ENCODE data around the gene LHX1. TPM values are rescaled to one million over a fixed set of nuclear protein-coding genes. Genes with fewer than 3 reads are reported as not detected.

LHX1 gene
- total RNA-seq, 2 donors from 2014 or later, result 0.11 TPM

GRCh38 chr17:36931697-36932382 is 5.4 kb upstream of the LHX1 start:
- peaks cover 24% of the 10 kb centered on the region for H3K4me1 Mint-ChIP-seq
- H3K4me3 Mint-ChIP-seq, result peak overlapping the region; percentile 55
- peaks cover 80% of the 10 kb centered on the region for H3K27me3 Mint-ChIP-seq
- H3K9me3 Mint-ChIP-seq, result no peaks in the 10 kb centered on the region
- H3K27ac Mint-ChIP-seq, result no peak overlapping the region
- no peak for ATAC-seq (replicated peaks)
- H3K36me3 Mint-ChIP-seq (ENCODE audit: low read depth), result peaks cover 15% of the 10 kb centered on the region

GRCh38 chr17:36932383-36932693 is 4.9 kb upstream of the LHX1 start:
- Mint-ChIP-seq H3K36me3 (ENCODE audit: low read depth) (peaks cover 15% of the 10 kb centered on the region), H3K27me3 (peaks cover 77% of the 10 kb centered on the region), H3K9me3 (no peaks in the 10 kb centered on the region), H3K27ac (no peak overlapping the region), H3K4me1 (peaks cover 24% of the 10 kb centered on the region), H3K4me3 (peak overlapping the region; percentile 55)
- ATAC-seq (replicated peaks), result no peak

GRCh38 chr17:36932694-36933511 is 4.4 kb upstream of the LHX1 start:
- ATAC-seq (replicated peaks), result no peak
- H3K4me1 Mint-ChIP-seq, result peaks cover 24% of the 10 kb centered on the region
- peaks cover 20% of the 10 kb centered on the region for H3K36me3 Mint-ChIP-seq (ENCODE audit: low read depth)
- H3K4me3 Mint-ChIP-seq, result peak overlapping the region; percentile 55
- peaks cover 75% of the 10 kb centered on the region for H3K27me3 Mint-ChIP-seq
- H3K27ac Mint-ChIP-seq, result no peak overlapping the region
- no peaks in the 10 kb centered on the region for H3K9me3 Mint-ChIP-seq

- no peak overlapping the region for H3K27ac Mint-ChIP-seq
- H3K27me3 Mint-ChIP-seq, result peaks cover 73% of the 10 kb centered on the region
- H3K36me3 Mint-ChIP-seq (ENCODE audit: low read depth), result peaks cover 24% of the 10 kb centered on the region
- no peak for ATAC-seq (replicated peaks)
- peak overlapping the region; percentile 55 for H3K4me3 Mint-ChIP-seq
- no peaks in the 10 kb centered on the region for H3K9me3 Mint-ChIP-seq
- H3K4me1 Mint-ChIP-seq, result peaks cover 25% of the 10 kb centered on the region
Observed at GRCh38 chr17:36933512-36934143, 3.6 kb upstream of the LHX1 start.

- Mint-ChIP-seq H3K27ac (no peak overlapping the region), H3K36me3 (ENCODE audit: low read depth) (peaks cover 30% of the 10 kb centered on the region), H3K4me1 (peaks cover 26% of the 10 kb centered on the region), H3K4me3 (peak overlapping the region; percentile 55), H3K27me3 (peaks cover 72% of the 10 kb centered on the region), H3K9me3 (no peaks in the 10 kb centered on the region)
- ATAC-seq (replicated peaks), result no peak
Observed at GRCh38 chr17:36934144-36934691, 3.1 kb upstream of the LHX1 start.

- H3K9me3 Mint-ChIP-seq, result no peaks in the 10 kb centered on the region
- H3K36me3 Mint-ChIP-seq (ENCODE audit: low read depth), result peaks cover 30% of the 10 kb centered on the region
- H3K4me3 Mint-ChIP-seq, result peak overlapping the region; percentile 77
- peaks cover 29% of the 10 kb centered on the region for H3K4me1 Mint-ChIP-seq
- H3K27me3 Mint-ChIP-seq, result peaks cover 68% of the 10 kb centered on the region
- no peak for ATAC-seq (replicated peaks)
- H3K27ac Mint-ChIP-seq, result no peak overlapping the region
Observed at GRCh38 chr17:36934692-36935630, 2.3 kb upstream of the LHX1 start.

GRCh38 chr17:36935671-36936454 is 1.4 kb upstream of the LHX1 start:
- Mint-ChIP-seq H3K4me1 (peaks cover 32% of the 10 kb centered on the region), H3K27ac (no peak overlapping the region), H3K4me3 (peak overlapping the region; percentile 77), H3K36me3 (ENCODE audit: low read depth) (peaks cover 30% of the 10 kb centered on the region), H3K9me3 (no peaks in the 10 kb centered on the region), H3K27me3 (peaks cover 68% of the 10 kb centered on the region)
- ATAC-seq (replicated peaks), result no peak

GRCh38 chr17:36936455-36937000 is 747 bp upstream of the LHX1 start:
- Mint-ChIP-seq H3K36me3 (ENCODE audit: low read depth) (peaks cover 25% of the 10 kb centered on the region), H3K4me1 (peaks cover 35% of the 10 kb centered on the region), H3K27ac (no peak overlapping the region), H3K4me3 (peak overlapping the region; percentile 77), H3K27me3 (peaks cover 68% of the 10 kb centered on the region), H3K9me3 (no peaks in the 10 kb centered on the region)
- ATAC-seq (replicated peaks), result no peak

GRCh38 chr17:36937959-36938565 is 787 bp downstream of the LHX1 start:
- peak; percentile 59 for ATAC-seq (replicated peaks)
- no peaks in the 10 kb centered on the region for H3K9me3 Mint-ChIP-seq
- peak overlapping the region; percentile 77 for H3K4me3 Mint-ChIP-seq
- H3K27ac Mint-ChIP-seq, result peak overlapping the region; percentile 20
- H3K27me3 Mint-ChIP-seq, result peaks cover 56% of the 10 kb centered on the region
- H3K4me1 Mint-ChIP-seq, result peaks cover 27% of the 10 kb centered on the region
- H3K36me3 Mint-ChIP-seq (ENCODE audit: low read depth), result peaks cover 15% of the 10 kb centered on the region

- Mint-ChIP-seq H3K9me3 (no peaks in the 10 kb centered on the region), H3K4me1 (peaks cover 27% of the 10 kb centered on the region), H3K36me3 (ENCODE audit: low read depth) (peaks cover 16% of the 10 kb centered on the region), H3K27ac (no peak overlapping the region), H3K27me3 (peaks cover 55% of the 10 kb centered on the region), H3K4me3 (peak overlapping the region; percentile 77)
- no peak for ATAC-seq (replicated peaks)
Observed at GRCh38 chr17:36938566-36939051, 1.3 kb downstream of the LHX1 start.

GRCh38 chr17:36939052-36939801 is 2.0 kb downstream of the LHX1 start:
- peaks cover 26% of the 10 kb centered on the region for H3K4me1 Mint-ChIP-seq
- no peak overlapping the region for H3K27ac Mint-ChIP-seq
- H3K9me3 Mint-ChIP-seq, result no peaks in the 10 kb centered on the region
- peaks cover 20% of the 10 kb centered on the region for H3K36me3 Mint-ChIP-seq (ENCODE audit: low read depth)
- ATAC-seq (replicated peaks), result no peak
- H3K4me3 Mint-ChIP-seq, result peak overlapping the region; percentile 77
- peaks cover 54% of the 10 kb centered on the region for H3K27me3 Mint-ChIP-seq

- Mint-ChIP-seq H3K27ac (no peak overlapping the region), H3K36me3 (ENCODE audit: low read depth) (peaks cover 20% of the 10 kb centered on the region), H3K4me3 (no peak overlapping the region), H3K4me1 (peaks cover 26% of the 10 kb centered on the region), H3K27me3 (peaks cover 60% of the 10 kb centered on the region), H3K9me3 (no peaks in the 10 kb centered on the region)
- no peak for ATAC-seq (replicated peaks)
Observed at GRCh38 chr17:36939802-36940312, 2.6 kb downstream of the LHX1 start.
